Measurements from ENCODE around the gene CD101. TPM values are rescaled to one million over a fixed set of nuclear protein-coding genes. Genes with fewer than 3 reads are reported as not detected.

The CD101 gene
- total and polyA plus RNA-seq, 2 experiments from 2014 or later, result 1.2 to 1.3 TPM

DNA sequence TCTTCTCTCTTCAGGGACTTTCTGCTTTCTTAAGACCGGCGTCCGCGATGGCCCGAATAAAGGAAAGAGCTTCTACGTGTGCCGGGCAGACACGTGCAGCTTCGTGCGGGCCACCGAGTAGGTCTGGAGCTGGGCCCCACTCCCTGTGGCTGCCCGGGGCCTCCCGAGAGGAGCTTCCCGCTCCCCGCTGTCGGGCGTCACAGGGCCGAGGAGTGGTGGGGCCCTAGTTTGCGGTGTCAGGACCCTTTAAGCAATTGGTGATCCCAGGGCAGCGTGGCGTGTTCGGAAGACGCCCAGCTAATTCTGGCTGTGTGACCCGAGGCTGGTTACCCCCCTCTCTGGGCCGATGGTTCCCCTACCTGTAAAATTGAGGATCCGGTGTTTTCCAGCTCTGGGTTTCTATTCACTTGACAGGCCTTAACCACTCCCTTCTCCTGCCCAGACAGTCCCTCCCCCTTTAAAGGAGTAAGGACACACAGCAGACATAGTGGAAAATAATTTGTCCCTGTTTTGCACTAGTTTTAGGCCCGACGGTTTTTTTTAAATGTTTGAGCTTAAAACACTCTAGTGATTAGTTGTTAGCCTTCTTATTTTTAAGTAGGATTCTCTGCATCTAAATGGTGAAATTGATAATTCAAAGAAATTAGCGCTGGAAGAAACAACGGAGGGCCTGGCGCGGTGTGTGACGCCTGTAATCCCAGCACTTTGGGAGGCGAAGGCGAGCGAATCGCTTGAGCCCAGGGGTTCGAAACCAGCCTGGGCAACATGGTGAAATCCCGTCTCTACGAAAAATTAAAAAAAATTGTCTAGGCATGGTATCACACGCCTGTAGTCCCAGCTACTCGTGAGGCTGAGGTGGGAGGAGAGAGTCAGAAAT lies 59.1 kb downstream of the CD101 start:
- Histone ChIP-seq H2AFZ (no peak overlapping the region), H3K79me2 (replicated peaks; ENCODE audit: insufficient read depth) (peaks cover 22% of the 10 kb centered on the region)
- H3K27ac Mint-ChIP-seq, result no peak overlapping the region

DNA sequence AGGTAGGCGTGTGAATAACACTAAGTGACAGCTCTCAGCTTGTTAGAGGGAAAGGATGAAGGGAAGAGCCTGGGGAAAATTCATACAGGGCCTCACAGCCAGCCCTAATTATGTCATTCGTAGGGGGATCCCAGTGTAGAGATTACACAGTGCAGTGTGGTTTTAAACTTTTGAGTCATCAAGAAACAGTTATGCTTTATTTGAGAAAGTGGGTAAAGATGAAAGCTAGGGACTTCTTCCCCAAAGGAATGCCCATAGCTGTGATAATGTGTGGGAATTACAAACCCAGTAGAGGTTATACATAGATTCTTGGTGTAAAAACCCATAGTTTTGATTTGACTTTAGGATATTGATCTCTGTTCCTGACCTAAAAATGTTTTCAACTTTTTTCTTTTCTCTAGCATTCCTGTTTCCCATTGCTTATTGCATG lies 60.4 kb downstream of the CD101 start:
- H3K4me1 ChIP-seq (ENCODE audit: insufficient read depth), result peaks cover 12% of the 10 kb centered on the region; the same call in 1 of the 2 replicates
- peaks cover 22% of the 10 kb centered on the region for H3K79me2 ChIP-seq (replicated peaks; ENCODE audit: insufficient read depth)
- Mint-ChIP-seq H3K4me1 (peaks cover 14% of the 10 kb centered on the region), H3K36me3 (ENCODE audit: low read depth) (peaks cover 42% of the 10 kb centered on the region), H3K27me3 (ENCODE audit: insufficient read depth, low read depth, poor library complexity) (peaks cover 6% of the 10 kb centered on the region), H3K9me3 (no peaks in the 10 kb centered on the region), H3K4me3 (no peak overlapping the region), H3K27ac (no peak overlapping the region)
- H3K9me2 ChIP-seq (ENCODE audit: insufficient read depth), result no peaks in the 10 kb centered on the region
- H2AFZ ChIP-seq, result no peak overlapping the region
- no peak overlapping the region for H3K4me3 ChIP-seq
- no peaks in the 10 kb centered on the region; the same call in 1 of the 2 replicates for H4K20me1 ChIP-seq (replicated peaks; ENCODE audit: insufficient read depth)
- 0 out of 2 replicates have a peak, but pooled peaks cover 5% of the 10 kb centered on the region for H3F3A ChIP-seq (replicated peaks; ENCODE audit: low read depth)
- DNase-seq (ENCODE audit: low spot score) (no peak), ATAC-seq (no peak)
- H3K27ac ChIP-seq (ENCODE audit: low read depth), result no peak overlapping the region
- no peak overlapping the region for H3K4me2 ChIP-seq
- H3K36me3 ChIP-seq (ENCODE audit: insufficient read depth), result peaks cover 13% of the 10 kb centered on the region; the same call in 1 of the 2 replicates
- no peaks in the 10 kb centered on the region for H3K27me3 ChIP-seq (ENCODE audit: insufficient read depth)
- no peak for TF ChIP-seq EZH2 (IDR thresholded peaks at IDR 0.05; ENCODE audit: low read depth, unreplicated experiment)
- no peak for TF ChIP-seq JUNB (IDR thresholded peaks at IDR 0.05; ENCODE audit: unreplicated experiment)
- TF ChIP-seq ZNF114 (CRISPR knock-in tag; IDR thresholded peaks at IDR 0.05), result no peak
- no peak for TF ChIP-seq EZH2phosphoT487 (IDR thresholded peaks at IDR 0.05; ENCODE audit: unreplicated experiment)
- TF ChIP-seq, protein P1, sequence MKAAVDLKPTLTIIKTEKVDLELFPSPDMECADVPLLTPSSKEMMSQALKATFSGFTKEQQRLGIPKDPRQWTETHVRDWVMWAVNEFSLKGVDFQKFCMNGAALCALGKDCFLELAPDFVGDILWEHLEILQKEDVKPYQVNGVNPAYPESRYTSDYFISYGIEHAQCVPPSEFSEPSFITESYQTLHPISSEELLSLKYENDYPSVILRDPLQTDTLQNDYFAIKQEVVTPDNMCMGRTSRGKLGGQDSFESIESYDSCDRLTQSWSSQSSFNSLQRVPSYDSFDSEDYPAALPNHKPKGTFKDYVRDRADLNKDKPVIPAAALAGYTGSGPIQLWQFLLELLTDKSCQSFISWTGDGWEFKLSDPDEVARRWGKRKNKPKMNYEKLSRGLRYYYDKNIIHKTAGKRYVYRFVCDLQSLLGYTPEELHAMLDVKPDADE (IDR thresholded peaks at IDR 0.05), result no peak

More for the DNA sequence above, 59.1 kb downstream of the CD101 start:
- Histone ChIP-seq H3K4me3 (peak overlapping the region; percentile 55), H3K4me1 (ENCODE audit: insufficient read depth) (peaks cover 12% of the 10 kb centered on the region; the same call in 1 of the 2 replicates), H3F3A (replicated peaks; ENCODE audit: low read depth) (0 out of 2 replicates have a peak, but pooled peaks cover 5% of the 10 kb centered on the region), H3K27me3 (ENCODE audit: insufficient read depth) (no peaks in the 10 kb centered on the region), H3K4me2 (peak overlapping the region; percentile 82), H3K9me2 (ENCODE audit: insufficient read depth) (no peaks in the 10 kb centered on the region), H3K36me3 (ENCODE audit: insufficient read depth) (peaks cover 13% of the 10 kb centered on the region; the same call in 1 of the 2 replicates), H3K27ac (ENCODE audit: low read depth) (peak overlapping the region; percentile 12; the same call in 1 of the 2 replicates), H4K20me1 (replicated peaks; ENCODE audit: insufficient read depth) (no peaks in the 10 kb centered on the region; the same call in 1 of the 2 replicates)
- Mint-ChIP-seq H3K9me3 (no peaks in the 10 kb centered on the region), H3K4me1 (peaks cover 14% of the 10 kb centered on the region), H3K27me3 (ENCODE audit: insufficient read depth, low read depth, poor library complexity) (peaks cover 3% of the 10 kb centered on the region), H3K4me3 (no peak overlapping the region), H3K36me3 (ENCODE audit: low read depth) (peaks cover 41% of the 10 kb centered on the region; the same call in 2 of the 3 replicates)
- ATAC-seq (peak; percentile 48), DNase-seq (ENCODE audit: low spot score) (peak; percentile 51)
- TF ChIP-seq ZNF331 (CRISPR knock-in tag; IDR thresholded peaks at IDR 0.05; ENCODE audit: low read depth) (no peak), ZNF114 (CRISPR knock-in tag; IDR thresholded peaks at IDR 0.05) (no peak), EZH2phosphoT487 (IDR thresholded peaks at IDR 0.05; ENCODE audit: unreplicated experiment) (no peak), EZH2 (IDR thresholded peaks at IDR 0.05; ENCODE audit: low read depth, unreplicated experiment) (no peak), CTCF (conservative IDR thresholded peaks at IDR 0.05; ENCODE audit: low read depth in 2 of 2) (no peak), CREB1 (CRISPR knock-in tag; IDR thresholded peaks at IDR 0.05; ENCODE audit: low read depth) (no peak), JUNB (IDR thresholded peaks at IDR 0.05; ENCODE audit: unreplicated experiment) (no peak), NANOG (IDR thresholded peaks at IDR 0.05; ENCODE audit: borderline replicate concordance) (no peak)
- TF ChIP-seq, protein P1 (IDR thresholded peaks at IDR 0.05), result no peak

All from GM23338 (cell line).